GM23338 (cell line): ENCODE measurements around the gene SLC51B. TPM values are rescaled to one million over a fixed set of nuclear protein-coding genes. Genes with fewer than 3 reads are reported as not detected.

Experiments used
- ATAC-seq: fragments of 200-7000 bp; cut with Tn5 transposase; 3 replicates; pipeline ENCODE4 v1.9.1; 2020
- DNase-seq: peaks from one replicate; pipeline ENCODE4 v3.0.0-alpha.2; 2015; ENCODE audit warnings: low spot score
- H2AFZ ChIP-seq: fragments of 200-600 bp; sonication (generic); 2 replicates; pipeline ENCODE4 v1.8.0; 2016; ENCODE audit warnings: antibody characterized with exemption, mild to moderate bottlenecking, moderate library complexity
- H3F3A ChIP-seq: fragments of 200-600 bp; sonication (generic); replicated peaks from 2 replicates; pipeline ENCODE4 v1.8.0; 2017; ENCODE audit warnings: antibody characterized with exemption, mixed run types, low read depth
- H3K27ac ChIP-seq: fragments of 200-600 bp; sonication (generic); 2 replicates; pipeline ENCODE4 v1.6.1; 2016; ENCODE audit warnings: low read depth
- H3K27me3 ChIP-seq: fragments of 200-600 bp; sonication (generic); 2 replicates; pipeline ENCODE4 v1.8.0; 2016; ENCODE audit warnings: mild to moderate bottlenecking, mixed run types, moderate library complexity; ENCODE audit not compliant: insufficient read depth
- H3K36me3 ChIP-seq: fragments of 200-600 bp; sonication (generic); 2 replicates; pipeline ENCODE4 v1.8.0; 2016; ENCODE audit warnings: mild to moderate bottlenecking; ENCODE audit not compliant: insufficient read depth
- H3K4me1 ChIP-seq: fragments of 200-600 bp; sonication (generic); 2 replicates; pipeline ENCODE4 v1.8.0; 2016; ENCODE audit warnings: mild to moderate bottlenecking, moderate library complexity; ENCODE audit not compliant: insufficient read depth
- H3K4me2 ChIP-seq: fragments of 200-600 bp; sonication (generic); 2 replicates; pipeline ENCODE4 v1.7.1; 2017; ENCODE audit warnings: mixed run types
- H3K4me3 ChIP-seq: fragments of 200-600 bp; sonication (generic); 2 replicates; pipeline ENCODE4 v1.6.1; 2016; ENCODE audit warnings: mixed run types
- H3K79me2 ChIP-seq: fragments of 200-600 bp; sonication (generic); replicated peaks from 2 replicates; pipeline ENCODE4 v1.8.0; 2017; ENCODE audit warnings: mild to moderate bottlenecking; ENCODE audit not compliant: insufficient read depth
- H3K9me2 ChIP-seq: fragments of 200-600 bp; sonication (generic); 2 replicates; pipeline ENCODE4 v1.8.0; 2017; ENCODE audit not compliant: insufficient read depth
- H4K20me1 ChIP-seq: fragments of 200-600 bp; sonication (generic); replicated peaks from 2 replicates; pipeline ENCODE4 v1.8.0; 2017; ENCODE audit warnings: mild to moderate bottlenecking; ENCODE audit not compliant: insufficient read depth
- H3K27ac Mint-ChIP-seq: 2 replicates; pipeline ENCODE4 v1.8.0; 2020; ENCODE audit warnings: inconsistent platforms, mild to moderate bottlenecking, moderate library complexity, mixed read lengths
- H3K27me3 Mint-ChIP-seq: 3 replicates; pipeline ENCODE4 v1.8.0; 2022; ENCODE audit warnings: low read depth, mild to moderate bottlenecking, moderate library complexity, mixed read lengths, inconsistent platforms; ENCODE audit not compliant: insufficient read depth, poor library complexity
- H3K36me3 Mint-ChIP-seq: 3 replicates; pipeline ENCODE4 v1.8.0; 2021; ENCODE audit warnings: low read depth, mild to moderate bottlenecking, inconsistent platforms, moderate library complexity, mixed read lengths
- H3K4me1 Mint-ChIP-seq: 3 replicates; pipeline ENCODE4 v1.8.0; 2020; ENCODE audit warnings: mild to moderate bottlenecking, inconsistent platforms, mixed read lengths
- H3K4me3 Mint-ChIP-seq: 3 replicates; pipeline ENCODE4 v1.8.0; 2021; ENCODE audit warnings: moderate library complexity, mild to moderate bottlenecking, inconsistent platforms, mixed read lengths
- H3K9me3 Mint-ChIP-seq: 3 replicates; pipeline ENCODE4 v1.8.0; 2020; ENCODE audit warnings: moderate library complexity, mild to moderate bottlenecking, inconsistent platforms, mixed read lengths
- CREB1 ChIP-seq: fragments of 250-450 bp; sonication (Bioruptor Pico); IDR thresholded peaks from 2 replicates; pipeline ENCODE4 v1.5.0; 2020; ENCODE audit warnings: low read depth, mild to moderate bottlenecking, moderate library complexity
- EZH2 ChIP-seq: fragments of 200-600 bp; sonication (generic); IDR thresholded peaks from one replicate; pipeline ENCODE4 v1.8.0; 2017; ENCODE audit warnings: antibody characterized with exemption, mild to moderate bottlenecking, low read depth; ENCODE audit not compliant: unreplicated experiment
- JUNB ChIP-seq: IDR thresholded peaks from one replicate; pipeline ENCODE4 v1.6.1; 2016; ENCODE audit warnings: antibody characterized with exemption; ENCODE audit not compliant: unreplicated experiment
- NANOG ChIP-seq: IDR thresholded peaks from 2 replicates; pipeline ENCODE4 v1.6.1; 2016; ENCODE audit warnings: antibody characterized with exemption, borderline replicate concordance
- REST ChIP-seq: IDR thresholded peaks from one replicate; pipeline ENCODE4 v1.6.1; 2018; ENCODE audit warnings: antibody characterized with exemption; ENCODE audit not compliant: unreplicated experiment
- STAT1 ChIP-seq: IDR thresholded peaks from one replicate; pipeline ENCODE4 v1.6.1; 2016; ENCODE audit warnings: antibody characterized with exemption; ENCODE audit not compliant: unreplicated experiment
- ZNF331 ChIP-seq: fragments of 250-450 bp; sonication (Bioruptor Pico); IDR thresholded peaks from 2 replicates; pipeline ENCODE4 v1.5.0; 2020; ENCODE audit warnings: low read depth, mild to moderate bottlenecking, moderate library complexity
- ZNF462 ChIP-seq: fragments of 250-450 bp; sonication (Bioruptor Pico); IDR thresholded peaks from 2 replicates; pipeline ENCODE4 v1.5.0; 2020; ENCODE audit warnings: mild to moderate bottlenecking, moderate library complexity
- polyA plus RNA-seq: library from polyadenylated mRNA; unstranded; fragments of >200 nt; fragmentation: Nextera tagmentation; extraction: Ambion mirVana; gene quantifications from 2 replicates; pipeline ENCODE4 v1.2.1, GENCODE V29; 2016
- total RNA-seq: library from RNA; depleted of rRNA; stranded (reverse); fragments of >200 nt; shearing (Covaris generic); gene quantifications from 2 replicates; pipeline ENCODE4 v1.2.3, GENCODE V29; 2014

The SLC51B gene
- total and polyA plus RNA-seq, 2 experiments from 2014 or later, result not detected

- TF ChIP-seq ZNF462 (no peak), STAT1 (no peak)
Observed at GRCh38 chr15:65050270-65050669, 5.1 kb downstream of the SLC51B start (continued).

- DNase-seq (no peak), ATAC-seq (no peak)
- TF ChIP-seq CREB1, result no peak
- TF ChIP-seq REST, result no peak
- TF ChIP-seq NANOG, result no peak
- TF ChIP-seq ZNF331 (CRISPR knock-in tag), result no peak
- TF ChIP-seq JUNB, result no peak
- no peak for TF ChIP-seq EZH2
Observed at GRCh38 chr15:65051266-65051665, 6.1 kb downstream of the SLC51B start.

More at GRCh38 chr15:65051266-65051665, 6.1 kb downstream of the SLC51B start:
- no peaks in the 10 kb centered on the region for H3K9me3 Mint-ChIP-seq
- no peak overlapping the region for H3K4me3 Mint-ChIP-seq
- 0 out of 3 replicates have a peak, but pooled peaks cover 2% of the 10 kb centered on the region for H3K36me3 Mint-ChIP-seq
- H3K27me3 Mint-ChIP-seq, result peaks cover 10% of the 10 kb centered on the region
- no peaks in the 10 kb centered on the region for H3K9me2 ChIP-seq
- no peak overlapping the region for H3K4me3 ChIP-seq
- H3K4me1 ChIP-seq, result no peaks in the 10 kb centered on the region
- H3K27me3 ChIP-seq, result no peaks in the 10 kb centered on the region
- no peak overlapping the region for H2AFZ ChIP-seq
- no peaks in the 10 kb centered on the region for H4K20me1 ChIP-seq
- H3K4me1 Mint-ChIP-seq, result peaks cover 7% of the 10 kb centered on the region; the same call in 2 of the 3 replicates
- H3K27ac Mint-ChIP-seq, result no peak overlapping the region
- H3K36me3 ChIP-seq, result no peaks in the 10 kb centered on the region
- no peaks in the 10 kb centered on the region for H3K79me2 ChIP-seq
- H3K4me2 ChIP-seq, result no peak overlapping the region
- no peak overlapping the region for H3K27ac ChIP-seq
- H3F3A ChIP-seq, result 0 out of 2 replicates have a peak, but pooled peaks cover 4% of the 10 kb centered on the region
